ENCODE results near the gene KRT31.

DNA sequence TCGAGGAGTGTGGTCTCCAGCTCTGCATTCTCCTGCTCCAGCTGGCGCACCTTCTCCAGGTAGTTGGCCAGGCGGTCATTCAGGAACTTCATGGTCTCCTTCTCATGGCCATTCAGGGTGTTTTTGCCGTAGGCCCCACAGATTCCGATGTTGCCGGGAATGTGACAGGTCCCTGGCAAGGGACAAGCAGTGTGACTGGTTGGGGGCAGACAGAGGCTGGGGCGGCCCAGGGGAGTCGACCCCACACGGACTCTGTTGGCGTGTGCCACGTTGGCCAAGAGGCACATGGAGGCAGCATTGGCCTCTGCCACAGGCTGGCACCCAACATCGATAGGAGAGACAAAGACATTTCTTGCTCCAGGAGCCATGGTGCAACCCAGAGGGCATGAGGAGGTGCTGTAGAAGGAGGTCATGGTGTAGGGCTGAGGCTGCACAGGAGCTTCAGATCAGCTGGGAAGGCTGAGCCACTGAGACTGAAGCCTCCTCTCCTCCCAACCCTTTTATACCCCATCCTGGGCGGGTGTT lies 26.8 kb upstream of the KRT31 start, which contains the start of gene KRT37:
- TF ChIP-seq EZH2 (IDR thresholded peaks at IDR 0.05; ENCODE audit: borderline replicate concordance, low read length): no peak
- TF ChIP-seq, protein P1, sequence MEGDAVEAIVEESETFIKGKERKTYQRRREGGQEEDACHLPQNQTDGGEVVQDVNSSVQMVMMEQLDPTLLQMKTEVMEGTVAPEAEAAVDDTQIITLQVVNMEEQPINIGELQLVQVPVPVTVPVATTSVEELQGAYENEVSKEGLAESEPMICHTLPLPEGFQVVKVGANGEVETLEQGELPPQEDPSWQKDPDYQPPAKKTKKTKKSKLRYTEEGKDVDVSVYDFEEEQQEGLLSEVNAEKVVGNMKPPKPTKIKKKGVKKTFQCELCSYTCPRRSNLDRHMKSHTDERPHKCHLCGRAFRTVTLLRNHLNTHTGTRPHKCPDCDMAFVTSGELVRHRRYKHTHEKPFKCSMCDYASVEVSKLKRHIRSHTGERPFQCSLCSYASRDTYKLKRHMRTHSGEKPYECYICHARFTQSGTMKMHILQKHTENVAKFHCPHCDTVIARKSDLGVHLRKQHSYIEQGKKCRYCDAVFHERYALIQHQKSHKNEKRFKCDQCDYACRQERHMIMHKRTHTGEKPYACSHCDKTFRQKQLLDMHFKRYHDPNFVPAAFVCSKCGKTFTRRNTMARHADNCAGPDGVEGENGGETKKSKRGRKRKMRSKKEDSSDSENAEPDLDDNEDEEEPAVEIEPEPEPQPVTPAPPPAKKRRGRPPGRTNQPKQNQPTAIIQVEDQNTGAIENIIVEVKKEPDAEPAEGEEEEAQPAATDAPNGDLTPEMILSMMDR (IDR thresholded peaks at IDR 0.05; ENCODE audit: low read length): no peak
